Coronary artery (tissue), 2 donors: ENCODE results near the gene AMBRA1.

Source experiments
- DNase-seq: peaks from one replicate; pipeline ENCODE4 v3.0.0-alpha.2; 2017; ENCODE audit warnings: low spot score
- H3K27ac ChIP-seq, 2 donors: fragments of 200-600 bp; sonication (generic); one replicate each; pipeline ENCODE4 v1.5.1; 2016 to 2019
- H3K4me3 ChIP-seq: fragments of 200-600 bp; sonication (generic); 2 replicates; pipeline ENCODE4 v1.5.1; 2016; ENCODE audit warnings: mild to moderate bottlenecking, moderate library complexity
- CTCF ChIP-seq: fragments of 200-600 bp; sonication (generic); IDR thresholded peaks from one replicate; pipeline ENCODE4 v1.5.1; 2019; ENCODE audit warnings: antibody characterized with exemption

Gene AMBRA1

GRCh38 chr11:46397526-46397925 is 196.3 kb downstream of the AMBRA1 start:
- no peak for DNase-seq
- Histone ChIP-seq H3K27ac (no peak overlapping the region), H3K4me3 (no peak overlapping the region)
- no peak for TF ChIP-seq CTCF

- no peak overlapping the region for H3K27ac ChIP-seq
- no peak for TF ChIP-seq CTCF
- H3K4me3 ChIP-seq: no peak overlapping the region
- DNase-seq: no peak
Measured at GRCh38 chr11:46393759-46394158, 200.1 kb downstream of the AMBRA1 start.

GRCh38 chr11:46393231-46393616 is 200.6 kb downstream of the AMBRA1 start:
- Histone ChIP-seq H3K4me3 (no peak overlapping the region), H3K27ac (no peak overlapping the region)
- TF ChIP-seq CTCF: no peak
- DNase-seq: no peak

- no peak overlapping the region for H3K27ac ChIP-seq
- peak overlapping the region; percentile 65 for H3K4me3 ChIP-seq
- no peak for TF ChIP-seq CTCF
- DNase-seq: peak; percentile 84
Measured at GRCh38 chr11:46392421-46393230, 201.2 kb downstream of the AMBRA1 start.

GRCh38 chr11:46391578-46392420 is 202.0 kb downstream of the AMBRA1 start, which contains the start of gene CHRM4:
TSS of gene CHRM4 (minus strand) at chr11:46391776. CDS start at chr11:46386557, 5,219 bp downstream.
- DNase-seq: no peak
- Histone ChIP-seq H3K4me3 (peak within 1 kb of the TSS; percentile 65), H3K27ac (no peak within 1 kb of the TSS)
- TF ChIP-seq CTCF: no peak

GRCh38 chr11:46391186-46391577 is 202.6 kb downstream of the AMBRA1 start:
- H3K27ac ChIP-seq: no peak overlapping the region
- no peak for DNase-seq
- TF ChIP-seq CTCF: no peak
- peak overlapping the region; percentile 65 for H3K4me3 ChIP-seq
